Activated B cell treated with CpG ODN at 0.5 μM for 24 hours (primary cell): ENCODE measurements around the gene JARID2. TPM values are rescaled to one million over a fixed set of nuclear protein-coding genes. Genes with fewer than 3 reads are reported as not detected.
A peak's percentile ranks its signal among the peaks of the same experiment; 100 is the strongest.

Experiments
- ATAC-seq: fragments of 200-7000 bp; cut with Tn5 transposase; one replicate; pipeline ENCODE4 v1.10.0; 2021; ENCODE audit warnings: low read depth, mild to moderate bottlenecking, moderate library complexity
- CTCF ChIA-PET: fragments of 350-600 bp; sonication (Branson Sonifier 250); formaldehyde crosslinking; loops from one replicate; lab custom pipeline; 2021; ENCODE audit warnings: antibody characterized with exemption; lab: Charles Lee
- POLR2A ChIA-PET: fragments of 350-600 bp; sonication (Branson Sonifier 250); formaldehyde crosslinking; loops from one replicate; lab custom pipeline; 2021; ENCODE audit warnings: antibody characterized with exemption; lab: Charles Lee
- DNase-seq: peaks from one replicate; pipeline ENCODE4 v3.0.0; 2022
- H3K27ac Mint-ChIP-seq: one replicate; pipeline ENCODE4 v1.8.0; 2020; ENCODE audit warnings: mixed read lengths
- H3K27me3 Mint-ChIP-seq: one replicate; pipeline ENCODE4 v1.8.0; 2021; ENCODE audit warnings: mixed read lengths
- H3K36me3 Mint-ChIP-seq: one replicate; pipeline ENCODE4 v1.8.0; 2021; ENCODE audit warnings: low read depth, mixed read lengths
- H3K4me1 Mint-ChIP-seq: one replicate; pipeline ENCODE4 v1.8.0; 2021; ENCODE audit warnings: mixed read lengths
- H3K4me3 Mint-ChIP-seq: one replicate; pipeline ENCODE4 v1.8.0; 2020; ENCODE audit warnings: mild to moderate bottlenecking, mixed read lengths
- H3K9me3 Mint-ChIP-seq: one replicate; pipeline ENCODE4 v1.8.0; 2020; ENCODE audit warnings: mixed read lengths
- intact Hi-C: fragments of 100-400 bp; cut with micrococcal nuclease; formaldehyde crosslinking; loops from one replicate; pipeline ENCODE4 v1.15.1; 2024
- total RNA-seq: library from RNA; stranded (reverse); gene quantifications from 2 replicates; pipeline ENCODE4 v1.2.3, GENCODE V29; 2022
- TF ChIP-seq, protein P1 (sequence below): fragments of 200-600 bp; IDR thresholded peaks from one replicate; pipeline ENCODE4 v1.8.0; 2022; ENCODE audit warnings: antibody characterized with exemption, mild to moderate bottlenecking

JARID2 gene
- total RNA-seq, 1 donor from 2014 or later, result 28.5 TPM

DNA sequence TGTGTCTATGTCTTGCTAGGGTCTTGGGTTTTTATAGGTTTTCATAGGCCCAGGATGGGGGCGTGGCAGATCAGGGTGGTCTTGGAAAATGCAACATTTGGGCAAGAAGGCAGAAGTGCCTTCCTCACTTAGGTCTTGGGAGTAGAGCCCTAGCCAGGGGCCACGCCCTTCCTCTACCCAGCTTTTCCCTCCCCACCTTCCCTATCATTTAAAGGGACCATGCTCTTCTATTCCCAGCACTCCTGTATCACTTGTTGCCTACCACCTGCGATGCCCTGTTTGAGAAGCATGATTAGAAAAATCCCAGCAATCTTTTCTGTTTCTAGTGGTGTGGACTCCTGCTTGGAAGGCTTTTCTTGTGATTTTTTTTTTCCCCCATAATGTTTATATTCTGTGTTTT is 190.6 kb downstream of the JARID2 start:
- no peak overlapping the region for H3K4me3 Mint-ChIP-seq
- peak overlapping the region; percentile 72 for H3K27ac Mint-ChIP-seq
- ChIA-PET POLR2A (interaction anchor here (1.3 kb wide), 1 partner anchor 15 kb away, joined by 4 read pairs; no protein-coding TSS in a partner anchor), CTCF (no interaction called here)
- TF ChIP-seq, protein P1, sequence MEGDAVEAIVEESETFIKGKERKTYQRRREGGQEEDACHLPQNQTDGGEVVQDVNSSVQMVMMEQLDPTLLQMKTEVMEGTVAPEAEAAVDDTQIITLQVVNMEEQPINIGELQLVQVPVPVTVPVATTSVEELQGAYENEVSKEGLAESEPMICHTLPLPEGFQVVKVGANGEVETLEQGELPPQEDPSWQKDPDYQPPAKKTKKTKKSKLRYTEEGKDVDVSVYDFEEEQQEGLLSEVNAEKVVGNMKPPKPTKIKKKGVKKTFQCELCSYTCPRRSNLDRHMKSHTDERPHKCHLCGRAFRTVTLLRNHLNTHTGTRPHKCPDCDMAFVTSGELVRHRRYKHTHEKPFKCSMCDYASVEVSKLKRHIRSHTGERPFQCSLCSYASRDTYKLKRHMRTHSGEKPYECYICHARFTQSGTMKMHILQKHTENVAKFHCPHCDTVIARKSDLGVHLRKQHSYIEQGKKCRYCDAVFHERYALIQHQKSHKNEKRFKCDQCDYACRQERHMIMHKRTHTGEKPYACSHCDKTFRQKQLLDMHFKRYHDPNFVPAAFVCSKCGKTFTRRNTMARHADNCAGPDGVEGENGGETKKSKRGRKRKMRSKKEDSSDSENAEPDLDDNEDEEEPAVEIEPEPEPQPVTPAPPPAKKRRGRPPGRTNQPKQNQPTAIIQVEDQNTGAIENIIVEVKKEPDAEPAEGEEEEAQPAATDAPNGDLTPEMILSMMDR, result no peak
- no peaks in the 10 kb centered on the region for H3K9me3 Mint-ChIP-seq
- ATAC-seq (no peak), DNase-seq (no peak)
- peaks cover 94% of the 10 kb centered on the region for H3K4me1 Mint-ChIP-seq
- H3K27me3 Mint-ChIP-seq, result no peaks in the 10 kb centered on the region
- H3K36me3 Mint-ChIP-seq, result peaks cover 4% of the 10 kb centered on the region
- intact Hi-C loops, result loop anchor here (5.0 kb wide), 1 partner anchor 34 kb away; no protein-coding TSS in a partner anchor

DNA sequence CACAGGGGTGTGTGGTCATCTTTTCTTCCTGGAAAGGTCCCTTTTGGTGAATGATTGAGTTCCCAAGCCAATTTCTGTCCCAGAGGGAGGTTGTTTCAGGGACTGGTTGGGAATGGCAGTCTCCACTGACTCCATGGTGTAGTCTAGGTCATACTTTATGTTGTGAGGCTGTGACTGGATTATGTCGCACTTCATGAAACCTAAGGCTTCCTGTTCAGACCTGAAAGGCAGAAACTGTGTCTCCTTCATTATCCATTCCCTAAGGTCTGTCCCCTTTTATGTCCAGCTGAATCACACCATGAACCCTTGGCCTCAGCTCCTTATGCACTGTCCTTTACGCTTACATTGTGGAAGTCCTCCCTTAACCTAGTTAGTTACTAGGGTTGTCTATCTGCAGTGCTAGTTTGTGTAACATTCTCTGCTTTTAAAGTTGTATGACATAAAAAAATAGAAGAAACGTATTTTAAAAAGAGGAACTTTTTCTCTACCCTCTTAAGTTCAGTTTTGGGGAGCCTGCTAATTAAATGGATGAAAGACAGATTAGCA is 191.3 kb downstream of the JARID2 start:
- ChIA-PET POLR2A (no interaction called here), CTCF (interaction anchor here (1.3 kb wide), 1 partner anchor 11 kb away, joined by 3 read pairs; no protein-coding TSS in a partner anchor)
- TF ChIP-seq, protein P1, result no peak
- no peaks in the 10 kb centered on the region for H3K9me3 Mint-ChIP-seq
- intact Hi-C loops, result loop anchor here (5.0 kb wide), 1 partner anchor 35 kb away; no protein-coding TSS in a partner anchor
- DNase-seq (no peak), ATAC-seq (no peak)
- peak overlapping the region; percentile 28 for H3K4me3 Mint-ChIP-seq
- H3K27ac Mint-ChIP-seq, result peak overlapping the region; percentile 72
- peaks cover 87% of the 10 kb centered on the region for H3K4me1 Mint-ChIP-seq
- H3K36me3 Mint-ChIP-seq, result peaks cover 4% of the 10 kb centered on the region
- no peaks in the 10 kb centered on the region for H3K27me3 Mint-ChIP-seq

GRCh38 chr6:15439410-15440025 is 193.6 kb downstream of the JARID2 start:
- Mint-ChIP-seq H3K27me3 (no peaks in the 10 kb centered on the region), H3K9me3 (no peaks in the 10 kb centered on the region), H3K4me3 (no peak overlapping the region), H3K4me1 (peaks cover 65% of the 10 kb centered on the region), H3K36me3 (peaks cover 9% of the 10 kb centered on the region), H3K27ac (peak overlapping the region; percentile 2)
- TF ChIP-seq, protein P1, result no peak
- DNase-seq (no peak), ATAC-seq (no peak)
- POLR2A ChIA-PET, result no interaction called here
- intact Hi-C loops, result loop anchor here (2.0 to 5.0 kb wide), 3 partner anchors 37 to 1532 kb away; no protein-coding TSS in a partner anchor
- CTCF ChIA-PET, result no interaction called here

GRCh38 chr6:15440040-15440439 is 194.2 kb downstream of the JARID2 start:
- ATAC-seq, result no peak
- ChIA-PET CTCF (interaction anchor here (0.9 to 1.8 kb wide), 4 partner anchors 17 to 186 kb away, joined by 3 to 7 read pairs (median 4); no protein-coding TSS in a partner anchor), POLR2A (no interaction called here)
- DNase-seq, result no peak
- Mint-ChIP-seq H3K27me3 (no peaks in the 10 kb centered on the region), H3K36me3 (peaks cover 6% of the 10 kb centered on the region), H3K9me3 (no peaks in the 10 kb centered on the region), H3K27ac (peak overlapping the region; percentile 2), H3K4me1 (peaks cover 65% of the 10 kb centered on the region), H3K4me3 (no peak overlapping the region)
- intact Hi-C loops, result loop anchor here (2.0 to 5.0 kb wide), 2 partner anchors 195 to 1533 kb away; no protein-coding TSS in a partner anchor
- TF ChIP-seq, protein P1, result no peak
